Inferior parietal cortex (tissue), 1 donor: ENCODE data around the gene MAPK7.
"Not testable (repeated sequence)": the region's sequence is repeated elsewhere in the genome, so short reads cannot be mapped to it uniquely, and the experiment has no call there.

Experiments
- DNase-seq: peaks from one replicate; pipeline ENCODE4 v3.0.0-alpha.2; 2016; ENCODE audit errors: extremely low spot score

The MAPK7 gene

DNA sequence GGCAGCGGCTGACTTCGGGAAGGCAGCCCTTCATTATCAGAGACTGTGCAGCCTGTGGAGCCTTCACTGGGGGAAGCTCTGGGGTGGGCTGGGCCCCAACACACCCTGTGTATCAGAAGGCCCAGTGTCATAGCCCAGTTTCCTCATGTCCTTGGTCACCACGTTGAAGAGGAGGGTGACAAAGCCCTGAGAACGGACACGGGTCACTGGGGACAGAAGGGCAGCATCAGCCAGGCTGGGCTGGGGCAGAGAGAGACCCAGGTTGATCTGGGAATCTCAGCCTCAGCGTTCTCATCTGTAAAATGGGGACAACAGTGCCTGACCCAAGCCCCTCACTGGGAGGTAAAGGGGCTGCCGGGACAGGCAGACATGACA, 35.1 kb upstream of the MAPK7 start:
- no peak for DNase-seq

DNA sequence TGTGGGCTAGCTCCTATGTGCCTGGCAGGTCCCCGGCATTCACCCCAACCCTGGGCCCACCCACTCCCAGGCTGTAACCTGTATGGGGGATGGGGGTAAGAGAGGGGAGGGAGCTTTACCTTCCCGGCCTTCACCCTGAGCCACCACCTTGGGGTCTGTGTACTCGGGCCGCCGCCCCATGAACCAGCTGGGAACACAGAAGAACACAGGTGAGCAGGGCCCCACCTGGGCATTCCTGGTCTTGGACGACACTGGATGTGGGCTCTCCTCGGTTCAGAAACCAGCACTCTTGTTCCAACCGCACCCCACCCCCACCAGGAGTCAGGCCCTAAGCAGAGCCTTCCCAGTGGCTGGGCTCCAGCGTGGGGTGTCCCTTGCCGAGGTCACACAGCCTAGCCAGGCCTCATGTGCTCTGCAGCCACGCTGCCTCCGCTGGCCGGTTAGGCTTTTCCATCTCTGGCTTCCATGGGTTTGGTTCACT, 34.6 kb upstream of the MAPK7 start:
- DNase-seq, result no peak

DNA sequence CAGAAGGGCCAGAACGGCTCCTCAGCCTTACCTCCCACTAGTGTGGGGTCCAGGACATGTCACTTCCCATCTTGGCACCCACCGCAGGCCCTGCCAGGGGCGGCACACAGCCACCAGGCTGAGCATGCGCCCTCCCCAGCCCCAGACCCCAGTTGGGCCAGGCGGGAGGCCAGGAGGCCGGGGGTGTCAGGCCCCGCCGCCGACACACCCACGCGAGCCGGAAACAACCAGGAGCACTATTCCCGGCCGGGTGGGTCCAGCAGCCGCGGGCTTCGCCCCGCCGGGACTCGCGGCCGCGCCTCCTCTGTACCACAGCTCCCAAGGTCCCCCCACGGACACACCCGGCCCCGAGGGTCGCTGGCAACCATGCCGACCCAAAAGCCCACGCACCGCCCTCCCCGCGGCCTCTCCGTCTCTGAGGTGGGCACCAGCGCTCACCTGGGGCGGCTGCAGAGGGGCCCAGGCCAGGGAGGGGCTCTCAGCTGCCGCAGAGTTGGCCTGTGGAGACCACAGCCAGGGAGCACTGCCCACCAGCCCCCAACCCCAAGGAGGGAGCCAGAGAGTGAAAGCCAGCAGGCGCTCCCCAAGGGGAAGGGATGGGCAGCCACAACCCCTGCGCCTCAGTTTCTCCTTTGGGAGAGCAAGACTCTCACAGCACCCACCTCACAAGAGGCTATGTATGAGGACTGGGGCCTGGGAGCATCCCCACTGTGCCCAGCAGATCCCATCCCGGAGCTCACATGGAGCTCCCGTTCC, 33.8 kb upstream of the MAPK7 start:
- no peak for DNase-seq

DNA sequence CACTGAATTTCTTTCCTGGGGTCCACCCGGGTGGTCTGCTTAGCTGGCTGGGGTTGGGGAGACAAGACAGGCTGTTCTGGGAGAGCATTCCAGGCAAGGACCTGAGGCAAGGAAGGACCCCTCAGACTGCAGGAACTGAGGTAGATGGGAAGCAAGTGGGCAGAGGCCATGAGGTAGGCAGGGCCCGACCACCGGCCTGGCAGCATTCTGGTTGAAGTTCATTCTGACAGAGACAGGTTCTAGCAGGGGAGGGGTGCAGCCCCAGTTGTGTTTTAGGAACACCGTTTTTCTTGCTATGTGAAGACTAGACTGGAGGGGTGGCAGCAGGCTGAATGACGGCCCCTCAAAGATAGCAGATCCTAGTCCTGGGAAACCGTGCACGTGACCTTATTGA, 33.2 kb upstream of the MAPK7 start:
- no peak for DNase-seq

DNA sequence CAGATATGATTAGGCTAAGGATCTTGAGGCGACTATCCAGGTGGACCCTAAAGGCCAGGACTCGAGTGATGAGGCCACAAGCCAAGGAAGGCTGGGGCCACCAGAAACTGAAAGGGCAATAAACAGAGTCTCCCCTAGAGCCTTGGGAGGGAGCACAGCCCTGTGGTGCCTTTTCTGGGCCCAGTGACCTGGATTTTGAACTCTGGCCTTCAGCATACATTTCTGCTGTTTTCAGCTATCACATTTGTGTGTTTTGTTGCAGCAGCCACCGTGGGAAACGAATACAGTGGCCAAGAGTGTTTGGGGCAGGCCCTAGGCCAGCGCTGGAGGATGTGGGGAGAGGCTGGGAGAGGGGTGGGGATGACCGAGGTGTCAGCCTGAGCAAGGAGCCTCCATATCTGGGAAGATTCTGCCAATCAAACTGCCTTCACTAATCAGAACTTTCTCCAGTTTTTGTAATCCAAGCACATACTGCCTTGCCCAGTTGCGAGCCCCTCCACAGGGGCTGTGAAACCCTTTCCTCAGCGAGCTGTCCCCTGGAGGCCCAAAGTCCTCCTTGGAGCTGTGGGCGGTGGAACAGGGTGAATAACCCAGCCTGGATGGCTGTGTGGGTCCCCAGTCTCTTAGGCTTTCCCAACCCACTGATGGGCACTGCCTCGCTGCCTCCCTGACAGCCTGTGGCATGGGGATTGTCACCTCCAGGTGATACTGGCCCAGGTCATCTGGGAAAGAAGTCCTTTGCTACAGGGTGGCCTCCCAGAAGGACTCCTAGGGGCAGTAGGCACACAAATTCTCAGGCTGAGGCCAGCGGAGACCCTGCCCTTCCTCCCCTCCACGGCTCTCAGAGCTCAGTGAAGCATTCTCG, 32.6 kb upstream of the MAPK7 start:
- no peak for DNase-seq

DNA sequence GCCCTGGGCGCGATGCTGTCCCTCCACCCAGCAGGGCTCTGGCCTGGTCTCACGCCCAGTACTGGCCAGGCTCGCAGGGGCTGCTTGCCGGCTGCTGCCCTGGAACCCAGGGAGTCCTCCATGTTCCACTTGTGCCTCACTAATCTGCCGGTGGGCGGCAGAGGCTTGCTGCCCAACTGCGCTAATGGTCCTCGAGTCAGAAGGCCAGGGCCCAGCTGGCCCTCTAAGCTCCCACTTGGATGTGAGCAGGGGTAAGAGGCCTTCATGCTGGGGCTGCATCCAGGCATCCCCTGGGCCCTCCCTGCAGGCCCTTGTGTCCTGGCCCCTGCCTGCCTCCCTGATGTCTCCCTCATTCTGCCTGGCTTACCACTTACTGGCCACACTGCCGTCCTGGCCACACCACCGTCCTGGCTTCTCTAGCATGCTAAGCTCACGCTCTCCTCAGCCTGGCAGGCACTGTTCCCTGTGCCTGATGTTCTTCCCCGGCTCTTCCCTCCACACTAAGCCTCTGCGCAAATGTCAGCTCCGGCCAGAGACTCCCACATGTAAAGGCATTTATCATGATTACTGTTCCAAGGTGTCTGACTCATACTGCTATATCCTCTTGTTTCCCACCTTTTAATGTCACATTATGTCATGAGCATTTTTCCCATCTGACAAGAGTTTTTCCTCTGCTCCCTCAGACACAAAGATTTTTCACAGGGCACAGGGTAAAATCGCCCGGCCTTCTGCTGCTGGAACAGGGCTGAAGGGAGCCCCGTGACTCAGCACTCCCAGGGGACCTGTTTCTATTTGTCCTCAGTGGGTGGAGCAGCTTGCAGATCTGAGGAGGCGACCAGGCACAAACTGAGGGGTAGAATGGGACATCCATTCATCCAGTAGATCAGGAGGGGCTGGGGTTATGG, 31.7 kb upstream of the MAPK7 start:
- DNase-seq, result peak; percentile 54

DNA sequence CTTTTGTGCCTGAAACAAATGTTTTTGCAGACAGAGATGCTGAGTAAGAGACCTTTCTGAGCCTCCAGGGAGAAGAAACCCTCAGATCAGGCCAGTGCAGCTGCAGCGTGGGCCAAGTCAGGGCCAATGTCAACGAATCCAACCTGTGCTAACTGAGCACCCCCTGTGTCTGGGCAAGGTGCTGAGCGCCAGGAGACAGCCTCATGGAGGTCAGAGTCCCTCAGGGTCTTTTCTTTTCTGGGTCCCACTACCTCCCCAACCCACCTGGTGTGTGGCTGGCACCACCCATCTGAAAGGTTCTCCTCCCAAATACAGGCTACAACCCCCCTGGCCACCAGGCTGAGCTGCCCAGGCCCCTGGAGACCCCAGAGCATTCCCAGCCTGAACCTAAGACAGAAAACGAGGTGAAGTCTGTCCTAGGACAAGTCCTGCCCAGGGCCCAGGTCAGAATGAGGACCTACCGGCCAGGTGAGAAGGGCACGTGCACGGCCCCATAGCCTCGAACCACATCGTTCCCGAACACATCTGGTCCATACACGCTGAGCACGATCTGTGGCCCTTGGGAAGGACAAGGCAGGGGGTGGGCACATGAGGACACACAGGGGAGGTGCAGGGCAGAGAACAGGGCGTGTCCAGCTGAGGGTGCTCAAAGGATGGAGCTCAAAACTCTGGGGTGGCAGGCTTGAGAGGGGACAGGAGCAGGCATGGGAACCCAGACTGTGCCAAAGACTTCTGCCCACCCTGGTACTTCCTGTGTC, 30.8 kb upstream of the MAPK7 start:
- no peak for DNase-seq

DNA sequence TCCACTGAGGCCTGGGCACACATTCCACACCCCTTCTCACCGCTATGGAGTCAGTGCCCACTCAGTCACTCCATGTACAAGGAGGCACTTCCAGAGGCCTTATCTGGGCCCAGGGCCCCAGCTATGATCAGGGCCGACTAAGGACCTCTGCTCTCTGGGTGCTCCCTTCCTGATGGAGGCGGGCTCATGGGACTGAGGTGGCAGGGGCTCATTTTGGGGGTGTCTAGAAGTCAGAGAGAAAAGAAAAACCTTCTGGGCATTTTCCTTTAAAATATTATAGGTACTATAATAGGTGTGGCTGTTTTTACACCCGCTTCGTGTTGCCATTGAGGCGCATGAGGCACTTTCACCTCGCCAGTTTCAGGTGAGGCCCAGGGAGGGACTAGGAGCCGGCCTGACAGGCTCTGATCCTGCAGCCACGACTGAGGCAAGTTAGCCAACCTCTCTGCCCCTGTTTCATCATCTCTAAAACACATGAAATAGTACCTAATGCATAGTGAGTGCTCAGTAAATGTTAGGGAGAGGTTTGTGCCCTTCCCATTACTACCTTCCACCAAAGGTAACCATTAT, 30.1 kb upstream of the MAPK7 start:
- DNase-seq, result no peak

DNA sequence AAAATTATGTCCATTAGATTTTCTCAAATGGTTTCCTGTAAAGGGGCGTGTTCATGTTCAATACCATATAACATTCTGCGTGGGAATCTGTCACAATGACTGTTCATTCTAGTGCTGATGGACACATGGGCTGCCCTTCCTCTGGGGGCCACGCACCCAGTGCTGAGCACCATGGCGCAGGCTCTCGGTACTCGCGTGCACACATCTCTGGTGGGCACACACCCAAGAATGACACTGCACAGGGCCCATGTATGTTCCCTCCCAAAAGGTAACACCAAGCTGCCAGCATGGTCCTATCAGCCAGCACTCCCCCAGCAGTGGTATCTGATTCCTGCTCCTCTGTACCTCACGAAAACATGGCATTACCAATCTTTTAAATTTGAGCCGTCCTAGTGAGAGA, 29.5 kb upstream of the MAPK7 start:
- DNase-seq, result no peak

DNA sequence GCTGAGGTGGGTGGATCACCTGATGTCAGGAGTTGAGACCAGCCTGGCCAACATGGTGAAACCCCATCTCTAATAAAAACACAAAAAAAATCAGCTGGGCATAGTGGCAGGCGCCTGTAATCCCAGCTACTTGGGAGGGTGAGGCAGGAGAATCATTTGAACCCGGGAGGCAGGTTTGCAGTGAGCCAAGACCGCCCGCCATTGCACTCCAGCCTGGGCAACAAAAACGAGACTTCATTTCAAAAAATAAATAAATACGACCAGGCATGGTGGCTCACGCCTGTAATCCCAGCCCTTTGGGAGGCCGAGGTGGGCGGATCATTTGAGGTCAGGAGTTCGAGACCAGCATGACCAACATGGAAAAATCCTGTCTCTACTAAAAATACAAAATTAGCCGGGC, 24.9 kb upstream of the MAPK7 start:
- DNase-seq, result not testable (repeated sequence)

DNA sequence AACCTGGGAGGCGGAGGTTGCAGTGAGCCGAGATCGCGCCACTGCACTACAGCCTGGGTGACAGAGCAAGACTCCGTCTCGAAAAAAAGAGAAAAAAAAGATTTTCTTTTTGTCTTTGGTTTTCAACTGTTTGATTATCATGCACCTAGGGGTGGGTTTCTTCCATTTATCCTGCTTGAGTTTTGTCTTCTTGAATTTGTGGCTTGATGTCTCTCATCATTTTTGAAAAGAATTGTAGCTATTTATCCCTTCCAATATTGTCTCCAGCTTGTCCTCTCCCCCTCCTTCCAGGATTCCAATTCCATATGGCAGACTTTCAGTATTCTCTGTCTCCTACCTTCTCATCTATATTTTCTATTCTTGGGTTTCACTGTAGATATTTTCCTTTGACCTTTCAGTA, 23.6 kb upstream of the MAPK7 start:
- DNase-seq, result no peak

DNA sequence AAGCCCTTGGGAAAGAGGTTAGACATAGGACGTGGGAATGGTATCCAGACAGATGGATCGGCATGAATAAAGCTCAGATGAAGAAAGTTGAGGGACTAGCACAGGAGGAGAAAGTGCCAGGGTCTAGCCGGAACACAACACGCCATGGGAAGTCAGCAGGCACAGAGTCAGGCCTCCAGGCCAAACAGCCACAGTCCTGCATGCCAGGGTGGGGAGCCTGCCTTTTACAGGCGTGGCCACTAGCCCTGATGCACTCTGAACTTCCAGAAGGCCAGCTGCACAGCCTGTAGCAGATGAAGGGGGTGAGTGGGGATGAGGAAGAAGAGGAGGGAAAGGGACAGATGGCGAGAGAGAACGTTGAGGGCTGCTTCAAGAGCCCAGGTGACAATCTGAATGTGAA, 20.9 kb upstream of the MAPK7 start:
- DNase-seq, result no peak

DNA sequence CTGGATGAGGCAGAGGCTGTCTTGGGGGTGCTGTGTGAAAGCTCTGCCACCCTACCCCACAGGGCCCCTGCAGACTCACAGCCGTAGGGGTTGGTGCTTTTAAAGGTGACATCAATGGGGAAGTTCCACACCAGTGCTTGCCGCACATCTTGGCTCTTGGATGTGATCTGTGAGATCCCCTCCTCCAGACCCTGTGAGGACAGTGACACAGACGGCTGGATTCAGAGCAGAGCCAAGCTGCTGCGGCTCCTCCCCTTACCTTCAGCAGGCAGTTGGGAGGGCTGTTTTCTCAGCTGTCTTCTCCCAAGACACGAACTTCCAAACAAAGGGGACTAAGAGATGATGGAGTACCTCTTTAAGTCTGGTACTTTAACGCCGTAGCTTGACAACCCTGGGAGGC, 20.5 kb upstream of the MAPK7 start:
- no peak for DNase-seq

DNA sequence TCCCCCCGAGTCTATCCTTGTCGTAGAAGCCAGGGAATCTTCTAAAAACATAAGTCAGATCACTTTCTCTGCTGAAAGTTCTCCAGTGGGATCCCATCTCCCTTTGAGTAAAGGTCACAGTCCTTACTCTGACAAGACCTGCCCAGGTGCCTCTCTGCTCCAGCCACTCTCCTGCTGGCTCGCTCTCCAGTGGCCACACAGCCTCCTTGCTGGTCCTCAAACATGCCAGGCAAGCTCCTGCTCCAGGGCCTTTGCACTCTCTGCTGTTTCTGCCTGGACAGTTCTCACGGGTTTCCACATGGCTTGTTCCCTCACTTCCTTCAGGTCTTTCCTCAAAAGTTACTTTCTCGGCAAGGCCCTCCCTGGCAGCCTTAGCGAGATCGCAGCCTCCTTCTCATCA, 19.1 kb upstream of the MAPK7 start:
- DNase-seq, result no peak

DNA sequence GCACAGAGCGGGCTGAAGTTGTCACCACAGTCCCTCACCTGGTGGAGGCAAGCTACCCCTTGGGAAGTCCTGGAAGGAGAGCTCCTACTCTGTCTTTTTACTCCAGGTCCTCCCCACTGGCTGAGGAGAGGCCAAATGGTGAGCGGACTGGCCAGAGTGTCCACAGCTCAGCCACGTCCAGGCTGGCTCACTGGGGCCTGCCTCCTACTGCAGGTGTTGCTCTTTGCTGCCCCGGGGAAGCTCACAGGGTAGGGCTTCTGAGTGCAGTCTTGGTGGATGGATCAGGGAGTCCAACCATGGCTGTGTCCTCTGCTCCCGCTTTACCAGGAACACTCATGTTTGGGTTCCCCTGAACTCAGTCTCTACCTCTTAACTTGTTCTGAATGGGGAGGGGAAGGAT, 18.4 kb upstream of the MAPK7 start:
- no peak for DNase-seq

DNA sequence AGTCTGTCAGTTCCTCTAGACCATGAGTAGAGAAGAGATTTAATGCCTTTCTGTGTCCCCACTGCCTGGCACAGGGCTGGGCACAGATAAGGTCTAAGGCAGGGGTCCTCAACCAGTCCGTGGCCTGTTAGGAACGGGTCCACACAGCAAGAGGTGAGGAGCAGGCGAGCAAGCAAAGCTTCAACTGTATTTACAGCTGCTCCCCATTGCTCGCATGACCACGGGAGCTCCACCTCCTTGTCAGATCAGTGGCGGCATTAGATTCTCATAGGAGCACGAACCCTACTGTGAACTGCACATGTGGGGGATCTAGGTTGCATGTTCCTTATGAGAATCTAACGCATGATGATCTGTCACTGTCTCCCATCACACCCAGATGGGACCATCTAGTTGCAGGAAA, 17.5 kb upstream of the MAPK7 start:
- no peak for DNase-seq

DNA sequence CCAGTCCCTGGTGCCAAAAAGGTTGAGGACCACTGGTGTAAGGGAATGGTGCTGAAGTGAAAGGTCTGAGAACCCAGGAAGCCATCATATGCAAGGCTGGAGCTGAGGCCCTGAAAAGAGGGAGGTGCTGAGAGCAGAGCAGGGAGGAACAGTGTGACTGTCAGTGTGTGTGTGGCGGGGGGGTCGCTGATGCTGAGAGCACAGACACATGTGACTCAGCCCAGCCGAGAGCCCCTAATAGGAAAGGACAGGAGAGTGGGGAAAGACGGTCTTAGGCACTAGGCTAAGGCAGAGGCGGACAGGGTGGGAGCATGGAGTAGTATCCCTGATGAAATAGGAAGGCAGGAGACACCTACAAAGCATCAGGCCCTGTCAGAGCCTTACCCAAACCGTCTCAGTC, 17.0 kb upstream of the MAPK7 start:
- DNase-seq, result no peak

DNA sequence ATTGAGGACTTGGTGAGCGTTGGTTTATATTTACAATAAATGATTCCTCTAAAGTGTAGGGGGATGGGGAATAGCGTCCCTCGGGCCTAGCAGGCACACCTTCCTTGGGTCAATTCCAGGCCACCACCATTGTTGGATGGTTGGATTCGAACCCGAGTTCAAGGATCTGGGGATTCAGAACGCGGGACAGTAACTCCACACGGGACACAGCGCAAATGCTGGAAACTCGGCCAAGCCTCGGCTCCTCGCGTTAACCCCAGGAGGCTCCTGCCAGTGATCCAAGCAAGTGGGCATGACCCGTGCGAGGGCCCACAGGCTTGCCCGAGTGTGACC, 16.4 kb upstream of the MAPK7 start:
- DNase-seq, result no peak

DNA sequence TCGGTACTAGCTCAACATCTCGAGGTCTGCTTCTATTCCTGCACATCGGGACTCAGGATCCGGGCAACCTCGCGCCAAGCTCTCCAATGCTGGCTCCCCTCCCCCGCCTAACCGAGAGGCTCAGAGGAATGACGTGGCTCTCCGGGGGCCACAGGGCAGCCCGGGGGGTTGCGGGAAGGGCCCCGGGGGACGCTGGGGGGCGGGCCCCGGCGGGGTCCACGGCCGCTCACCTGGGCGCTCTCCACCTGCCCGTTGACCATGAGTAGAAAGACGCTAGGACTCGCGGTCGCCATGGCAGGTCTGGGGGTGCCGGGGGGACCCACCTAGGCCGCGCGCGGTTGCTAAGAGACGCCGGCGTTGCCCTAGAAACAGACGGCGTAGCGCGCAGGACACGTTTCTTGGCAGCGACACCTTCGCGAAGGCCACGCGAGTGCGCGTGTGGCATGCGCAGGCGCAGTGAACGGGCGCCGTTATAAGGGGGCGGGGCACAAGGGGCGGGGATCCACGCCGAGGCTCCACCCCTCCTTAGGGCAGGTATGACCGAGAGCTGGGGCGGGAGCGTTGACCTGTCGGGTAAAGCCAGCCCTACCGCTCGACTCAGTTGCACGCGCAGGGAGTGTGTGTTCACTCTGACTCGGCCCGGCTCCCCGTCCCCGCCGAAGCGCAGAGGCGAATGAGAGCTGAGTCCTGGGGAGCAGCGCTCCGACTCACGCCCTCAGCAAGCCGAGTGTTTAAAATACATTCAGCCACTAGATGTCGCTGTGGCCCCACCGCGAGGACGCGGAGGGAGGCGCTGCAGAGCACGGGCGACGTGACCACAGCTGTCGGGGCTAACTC, 15.8 kb upstream of the MAPK7 start, which contains the start of gene B9D1:
Gene B9D1, minus strand, starts transcription at position 447 of the 837 bp plus-strand sequence. Its CDS starts 154 bp downstream, at position 293.
- peak; percentile 96 for DNase-seq

DNA sequence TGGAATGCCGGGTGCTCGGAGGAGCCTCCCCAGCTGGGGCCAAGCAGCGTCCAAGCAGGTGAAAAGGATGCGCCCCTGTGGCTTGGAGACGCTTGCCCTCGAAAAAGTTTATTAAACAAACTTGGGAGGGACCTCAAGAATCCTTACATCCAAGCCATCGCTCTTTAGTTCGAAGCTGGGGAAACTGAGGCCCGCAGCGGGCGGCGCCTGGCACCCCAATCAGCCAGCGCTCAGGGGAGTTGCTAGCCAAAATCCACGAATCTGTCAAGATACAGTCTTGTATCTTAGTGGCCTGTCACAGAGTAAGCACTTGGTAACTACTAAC, 15.2 kb upstream of the MAPK7 start:
- no peak for DNase-seq
